Measurements from ENCODE around the gene MROH7.

The MROH7 gene

GRCh38 chr1:54742282-54742681 lies 100.7 kb downstream of the MROH7 start:
- DNase-seq (ENCODE audit: low read depth) = no peak

- DNase-seq (ENCODE audit: low read depth) = no peak
Measured at GRCh38 chr1:54743416-54744226, 102.0 kb downstream of the MROH7 start.

DNA sequence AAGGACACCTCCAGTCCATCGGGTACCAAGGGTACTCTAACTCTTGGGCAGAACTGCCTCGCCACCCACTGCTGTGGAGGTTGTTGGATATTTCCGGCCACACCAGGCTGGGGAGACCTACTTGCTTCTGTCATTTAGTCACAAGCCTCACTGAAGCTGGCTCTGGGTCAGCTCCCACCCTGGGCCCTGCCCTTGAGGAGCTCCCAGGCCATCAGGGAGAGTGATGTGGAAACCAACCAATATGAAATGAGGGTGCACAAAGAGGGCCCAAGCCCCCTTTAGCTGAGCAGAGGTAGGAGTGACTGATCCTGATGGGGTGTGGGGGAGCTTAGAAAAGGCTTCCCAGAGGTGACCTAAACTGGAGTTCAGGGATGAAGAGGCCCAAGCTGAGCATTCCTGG lies 103.1 kb downstream of the MROH7 start:
- no peak for DNase-seq (ENCODE audit: low read depth)

DNA sequence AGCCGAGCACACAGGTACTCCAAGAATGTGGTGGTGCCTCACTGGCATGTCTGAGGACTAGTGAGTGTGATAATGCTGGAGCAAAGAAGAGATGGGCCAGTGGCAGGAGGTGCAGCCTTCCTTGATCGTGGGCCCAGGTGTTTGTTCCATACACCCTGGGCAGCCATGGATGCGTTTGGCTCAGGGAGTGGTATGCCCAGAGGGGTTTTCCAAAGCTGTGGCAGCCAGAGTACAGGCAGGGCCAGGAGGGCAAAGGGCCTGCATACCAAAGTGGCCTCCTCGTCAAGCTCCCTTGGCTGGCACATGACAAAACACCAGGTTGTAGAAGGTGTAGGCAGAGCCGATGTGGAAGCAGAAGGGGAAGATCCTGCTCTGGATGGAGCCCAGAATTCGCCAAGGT lies 103.7 kb downstream of the MROH7 start:
- no peak for DNase-seq (ENCODE audit: low read depth)

- no peak for DNase-seq (ENCODE audit: low read depth)
Measured at GRCh38 chr1:54745864-54746263, 104.3 kb downstream of the MROH7 start.

DNA sequence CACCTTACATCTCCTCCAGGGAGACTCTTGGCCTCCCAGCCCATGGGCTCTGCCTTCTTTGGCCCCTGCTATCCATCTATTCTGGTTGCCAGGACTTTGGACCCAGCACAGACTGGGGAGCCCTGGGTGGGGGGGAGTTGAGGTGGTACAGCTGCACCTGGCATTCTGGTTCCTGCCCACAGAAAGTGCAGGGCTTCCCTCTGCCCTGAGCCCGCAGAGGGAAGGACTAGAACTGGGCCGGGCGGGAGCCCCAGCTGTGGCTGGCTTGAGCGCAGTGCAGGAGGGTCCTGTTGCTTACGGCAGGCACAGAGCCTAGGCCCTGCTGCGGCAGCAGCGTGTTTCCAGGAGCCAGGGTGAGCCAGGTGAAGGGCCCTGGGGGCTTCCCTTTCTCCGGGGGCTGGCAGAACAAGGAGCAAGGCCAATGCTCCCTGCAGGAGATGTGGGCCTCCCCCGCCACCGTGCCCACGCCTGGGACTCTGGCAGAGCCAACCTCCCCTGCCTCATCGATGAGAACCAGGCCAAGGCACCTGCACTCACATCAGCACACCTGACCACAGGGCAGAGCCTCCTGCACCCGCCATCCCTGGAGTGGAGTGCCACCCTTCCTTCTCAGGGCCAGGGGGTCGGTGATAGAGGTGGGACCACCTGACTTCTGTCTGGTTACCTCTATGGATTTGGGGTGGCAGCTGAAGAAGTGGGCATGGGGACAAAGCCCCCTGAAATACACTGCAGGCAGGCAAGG lies 106.7 kb downstream of the MROH7 start:
- DNase-seq (ENCODE audit: low read depth) = no peak

GRCh38 chr1:54750596-54750995 lies 109.0 kb downstream of the MROH7 start:
- DNase-seq (ENCODE audit: low read depth) = no peak

GRCh38 chr1:54751426-54751825 lies 109.8 kb downstream of the MROH7 start:
- DNase-seq (ENCODE audit: low read depth) = no peak

DNA sequence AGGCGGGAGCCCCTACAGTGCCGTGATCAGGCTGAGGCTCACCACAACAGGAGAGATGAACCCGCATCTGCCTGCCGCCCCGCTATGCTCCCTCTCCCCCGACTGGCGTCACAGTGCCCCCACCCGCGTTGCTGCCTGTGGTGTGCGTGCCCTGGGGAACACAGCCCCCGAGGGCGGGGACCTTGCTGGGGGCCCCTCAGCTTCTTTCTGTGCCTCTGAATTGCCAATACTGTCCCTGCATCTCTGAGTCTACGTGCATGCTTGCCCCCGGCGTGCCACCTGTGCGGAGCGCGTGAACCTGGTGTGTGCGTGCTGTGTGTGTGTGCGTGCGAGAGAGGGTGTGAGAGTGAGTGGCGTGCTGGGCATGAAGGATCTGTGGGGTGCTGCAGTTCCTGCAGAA lies 112.5 kb downstream of the MROH7 start:
- no peak for DNase-seq (ENCODE audit: low read depth)

GRCh38 chr1:54754486-54755285 lies 113.1 kb downstream of the MROH7 start:
- no peak for DNase-seq (ENCODE audit: low read depth)

GRCh38 chr1:54757833-54758232 lies 116.2 kb downstream of the MROH7 start:
- no peak for DNase-seq (ENCODE audit: low read depth)

DNA sequence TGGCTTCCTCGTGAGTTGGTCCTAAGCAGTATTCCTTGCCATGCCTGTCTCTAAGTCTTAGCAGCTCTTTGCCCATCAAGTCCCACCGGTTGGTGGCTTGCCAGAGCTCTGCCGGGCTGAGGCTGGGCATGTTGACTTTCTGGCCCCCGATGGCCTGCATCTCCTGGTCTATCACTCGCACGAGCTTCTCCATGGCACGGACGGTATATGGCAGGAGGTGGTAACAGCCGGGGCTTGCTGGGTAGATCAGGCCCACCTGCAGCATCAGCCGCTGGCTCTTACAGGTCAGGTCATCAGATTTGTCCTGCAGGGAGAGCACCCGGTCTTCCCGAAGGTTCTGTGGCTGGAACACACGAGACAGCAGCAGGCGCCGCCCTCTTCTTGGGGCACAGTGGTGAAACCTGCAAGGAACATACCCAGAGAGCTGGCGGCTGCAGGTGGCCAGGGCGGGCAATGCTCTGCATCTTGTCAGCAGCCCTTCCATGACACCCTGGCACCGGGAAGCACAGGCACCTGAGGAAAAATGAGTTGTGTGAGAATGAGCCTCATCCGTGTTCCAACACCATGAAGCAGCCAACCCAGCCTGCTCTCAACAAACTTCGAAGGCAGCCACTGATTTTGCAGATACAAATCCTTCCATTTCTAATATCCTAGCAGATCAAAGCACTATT lies 117.2 kb downstream of the MROH7 start:
- DNase-seq (ENCODE audit: low read depth) = no peak

All from T-helper 22 cell (primary cell).